GM23338 (cell line): ENCODE data around the gene LNP1. TPM values are rescaled to one million over a fixed set of nuclear protein-coding genes. Genes with fewer than 3 reads are reported as not detected.

Experiments
- ATAC-seq: fragments of 200-7000 bp; cut with Tn5 transposase; 3 replicates; pipeline ENCODE4 v1.9.1; 2020
- DNase-seq: peaks from one replicate; pipeline ENCODE4 v3.0.0-alpha.2; 2015; ENCODE audit warnings: low spot score
- H2AFZ ChIP-seq: fragments of 200-600 bp; sonication (generic); 2 replicates; pipeline ENCODE4 v1.8.0; 2016; ENCODE audit warnings: antibody characterized with exemption, mild to moderate bottlenecking, moderate library complexity
- H3F3A ChIP-seq: fragments of 200-600 bp; sonication (generic); replicated peaks from 2 replicates; pipeline ENCODE4 v1.8.0; 2017; ENCODE audit warnings: antibody characterized with exemption, mixed run types, low read depth
- H3K27ac ChIP-seq: fragments of 200-600 bp; sonication (generic); 2 replicates; pipeline ENCODE4 v1.6.1; 2016; ENCODE audit warnings: low read depth
- H3K27me3 ChIP-seq: fragments of 200-600 bp; sonication (generic); 2 replicates; pipeline ENCODE4 v1.8.0; 2016; ENCODE audit warnings: mild to moderate bottlenecking, mixed run types, moderate library complexity; ENCODE audit not compliant: insufficient read depth
- H3K36me3 ChIP-seq: fragments of 200-600 bp; sonication (generic); 2 replicates; pipeline ENCODE4 v1.8.0; 2016; ENCODE audit warnings: mild to moderate bottlenecking; ENCODE audit not compliant: insufficient read depth
- H3K4me1 ChIP-seq: fragments of 200-600 bp; sonication (generic); 2 replicates; pipeline ENCODE4 v1.8.0; 2016; ENCODE audit warnings: mild to moderate bottlenecking, moderate library complexity; ENCODE audit not compliant: insufficient read depth
- H3K4me2 ChIP-seq: fragments of 200-600 bp; sonication (generic); 2 replicates; pipeline ENCODE4 v1.7.1; 2017; ENCODE audit warnings: mixed run types
- H3K4me3 ChIP-seq: fragments of 200-600 bp; sonication (generic); 2 replicates; pipeline ENCODE4 v1.6.1; 2016; ENCODE audit warnings: mixed run types
- H3K79me2 ChIP-seq: fragments of 200-600 bp; sonication (generic); replicated peaks from 2 replicates; pipeline ENCODE4 v1.8.0; 2017; ENCODE audit warnings: mild to moderate bottlenecking; ENCODE audit not compliant: insufficient read depth
- H3K9me2 ChIP-seq: fragments of 200-600 bp; sonication (generic); 2 replicates; pipeline ENCODE4 v1.8.0; 2017; ENCODE audit not compliant: insufficient read depth
- H4K20me1 ChIP-seq: fragments of 200-600 bp; sonication (generic); replicated peaks from 2 replicates; pipeline ENCODE4 v1.8.0; 2017; ENCODE audit warnings: mild to moderate bottlenecking; ENCODE audit not compliant: insufficient read depth
- H3K27ac Mint-ChIP-seq: 2 replicates; pipeline ENCODE4 v1.8.0; 2020; ENCODE audit warnings: inconsistent platforms, mild to moderate bottlenecking, moderate library complexity, mixed read lengths
- H3K27me3 Mint-ChIP-seq: 3 replicates; pipeline ENCODE4 v1.8.0; 2022; ENCODE audit warnings: low read depth, mild to moderate bottlenecking, moderate library complexity, mixed read lengths, inconsistent platforms; ENCODE audit not compliant: insufficient read depth, poor library complexity
- H3K36me3 Mint-ChIP-seq: 3 replicates; pipeline ENCODE4 v1.8.0; 2021; ENCODE audit warnings: low read depth, mild to moderate bottlenecking, inconsistent platforms, moderate library complexity, mixed read lengths
- H3K4me1 Mint-ChIP-seq: 3 replicates; pipeline ENCODE4 v1.8.0; 2020; ENCODE audit warnings: mild to moderate bottlenecking, inconsistent platforms, mixed read lengths
- H3K4me3 Mint-ChIP-seq: 3 replicates; pipeline ENCODE4 v1.8.0; 2021; ENCODE audit warnings: moderate library complexity, mild to moderate bottlenecking, inconsistent platforms, mixed read lengths
- H3K9me3 Mint-ChIP-seq: 3 replicates; pipeline ENCODE4 v1.8.0; 2020; ENCODE audit warnings: moderate library complexity, mild to moderate bottlenecking, inconsistent platforms, mixed read lengths
- CREB1 ChIP-seq: fragments of 250-450 bp; sonication (Bioruptor Pico); IDR thresholded peaks from 2 replicates; pipeline ENCODE4 v1.5.0; 2020; ENCODE audit warnings: low read depth, mild to moderate bottlenecking, moderate library complexity
- CTCF ChIP-seq, 2 experiments: fragments of 200-600 bp in 1 of 2; sonication (generic) in 1 of 2; conservative IDR thresholded peaks; 2 replicates each; pipeline versions ENCODE4 v1.5.1 to v1.6.1; 2016 to 2017; ENCODE audit warnings: antibody characterized with exemption in 2 of 2, low read depth in 2 of 2, mild to moderate bottlenecking in 2 of 2, moderate library complexity in 1 of 2
- ETS1 ChIP-seq: IDR thresholded peaks from 2 replicates; pipeline ENCODE4 v1.6.1; 2016; ENCODE audit warnings: antibody characterized with exemption
- EZH2phosphoT487 ChIP-seq: fragments of 200-600 bp; sonication (generic); IDR thresholded peaks from one replicate; pipeline ENCODE4 v1.8.1; 2018; ENCODE audit warnings: antibody characterized with exemption; ENCODE audit not compliant: unreplicated experiment
- JUNB ChIP-seq: IDR thresholded peaks from one replicate; pipeline ENCODE4 v1.6.1; 2016; ENCODE audit warnings: antibody characterized with exemption; ENCODE audit not compliant: unreplicated experiment
- NANOG ChIP-seq: IDR thresholded peaks from 2 replicates; pipeline ENCODE4 v1.6.1; 2016; ENCODE audit warnings: antibody characterized with exemption, borderline replicate concordance
- POLR2AphosphoS5 ChIP-seq: IDR thresholded peaks from 2 replicates; pipeline ENCODE4 v1.6.1; 2016; ENCODE audit warnings: antibody characterized with exemption, low read depth
- REST ChIP-seq: IDR thresholded peaks from one replicate; pipeline ENCODE4 v1.6.1; 2018; ENCODE audit warnings: antibody characterized with exemption; ENCODE audit not compliant: unreplicated experiment
- STAT1 ChIP-seq: IDR thresholded peaks from one replicate; pipeline ENCODE4 v1.6.1; 2016; ENCODE audit warnings: antibody characterized with exemption; ENCODE audit not compliant: unreplicated experiment
- ZNF114 ChIP-seq: fragments of 250-450 bp; sonication (Bioruptor Pico); IDR thresholded peaks from 2 replicates; pipeline ENCODE4 v1.5.0; 2020; ENCODE audit warnings: mild to moderate bottlenecking, moderate library complexity
- ZNF331 ChIP-seq: fragments of 250-450 bp; sonication (Bioruptor Pico); IDR thresholded peaks from 2 replicates; pipeline ENCODE4 v1.5.0; 2020; ENCODE audit warnings: low read depth, mild to moderate bottlenecking, moderate library complexity
- polyA plus RNA-seq: library from polyadenylated mRNA; unstranded; fragments of >200 nt; fragmentation: Nextera tagmentation; extraction: Ambion mirVana; gene quantifications from 2 replicates; pipeline ENCODE4 v1.2.1, GENCODE V29; 2016
- total RNA-seq: library from RNA; depleted of rRNA; stranded (reverse); fragments of >200 nt; shearing (Covaris generic); gene quantifications from 2 replicates; pipeline ENCODE4 v1.2.3, GENCODE V29; 2014

Gene LNP1
- total and polyA plus RNA-seq, 2 experiments from 2014 or later = 4.7 to 6.7 TPM

DNA sequence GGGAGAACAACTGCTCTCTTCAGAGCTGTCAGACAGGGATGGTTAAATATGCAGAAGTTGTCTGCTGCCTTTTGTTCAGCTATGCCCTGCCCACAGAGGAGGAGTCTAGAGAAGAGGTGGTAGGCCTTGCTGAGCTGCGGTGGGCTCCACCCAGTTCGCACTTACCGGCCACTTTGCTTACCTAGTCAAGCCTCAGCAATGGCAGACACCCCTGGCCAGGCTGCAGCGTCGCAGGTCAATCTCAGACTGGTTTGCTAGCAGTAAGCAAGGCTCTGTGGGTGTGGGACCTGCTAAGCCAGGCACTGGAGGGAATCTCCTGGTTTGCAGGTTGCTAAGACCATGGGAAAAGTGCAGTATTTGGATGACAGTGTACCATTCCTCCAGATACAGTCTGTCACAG, 78.7 kb downstream of the LNP1 start (continued):
- TF ChIP-seq CTCF (conservative IDR thresholded peaks at IDR 0.05; ENCODE audit: low read depth in 2 of 2) = no peak
- TF ChIP-seq REST = no peak
- TF ChIP-seq ZNF114 (CRISPR knock-in tag) = no peak
- TF ChIP-seq ETS1 = no peak
- TF ChIP-seq JUNB = no peak
- TF ChIP-seq POLR2AphosphoS5 = no peak

- Histone ChIP-seq H3K4me1 (no peaks in the 10 kb centered on the region), H3K9me2 (peaks cover 4% of the 10 kb centered on the region; the same call in 1 of the 2 replicates), H3K27ac (no peak overlapping the region), H3K27me3 (no peaks in the 10 kb centered on the region), H2AFZ (no peak overlapping the region), H4K20me1 (no peaks in the 10 kb centered on the region), H3K4me3 (no peak overlapping the region), H3F3A (no peaks in the 10 kb centered on the region), H3K4me2 (no peak overlapping the region), H3K79me2 (no peaks in the 10 kb centered on the region), H3K36me3 (no peaks in the 10 kb centered on the region)
- Mint-ChIP-seq H3K4me3 (no peak overlapping the region), H3K27me3 (no peaks in the 10 kb centered on the region), H3K4me1 (peaks cover 2% of the 10 kb centered on the region; the same call in 1 of the 3 replicates), H3K27ac (no peak overlapping the region), H3K9me3 (peaks cover 18% of the 10 kb centered on the region), H3K36me3 (peaks cover 11% of the 10 kb centered on the region; the same call in 2 of the 3 replicates)
- ATAC-seq = no peak
- DNase-seq = no peak
- no peak for TF ChIP-seq CTCF (conservative IDR thresholded peaks at IDR 0.05; ENCODE audit: low read depth in 2 of 2)
- TF ChIP-seq JUNB = no peak
- TF ChIP-seq CREB1 (CRISPR knock-in tag) = no peak
- no peak for TF ChIP-seq EZH2phosphoT487
- TF ChIP-seq NANOG = no peak
- no peak for TF ChIP-seq REST
- no peak for TF ChIP-seq ZNF331 (CRISPR knock-in tag)
- no peak for TF ChIP-seq STAT1
These were observed 80.8 kb downstream of the LNP1 start for GRCh38 chr3:100482176-100482575.
